Coronary artery (tissue), 2 donors: ENCODE measurements around the gene NTMT1.

Experiments used
- DNase-seq: peaks from one replicate; pipeline ENCODE4 v3.0.0-alpha.2; 2017; ENCODE audit warnings: low spot score
- H3K27ac ChIP-seq, 2 donors: fragments of 200-600 bp; sonication (generic); one replicate each; pipeline ENCODE4 v1.5.1; 2016 to 2019
- H3K4me3 ChIP-seq: fragments of 200-600 bp; sonication (generic); 2 replicates; pipeline ENCODE4 v1.5.1; 2016; ENCODE audit warnings: mild to moderate bottlenecking, moderate library complexity
- TF ChIP-seq, protein P1 (sequence below): fragments of 200-600 bp; sonication (generic); IDR thresholded peaks from one replicate; pipeline ENCODE4 v1.5.1; 2019; ENCODE audit warnings: antibody characterized with exemption

NTMT1 gene

DNA sequence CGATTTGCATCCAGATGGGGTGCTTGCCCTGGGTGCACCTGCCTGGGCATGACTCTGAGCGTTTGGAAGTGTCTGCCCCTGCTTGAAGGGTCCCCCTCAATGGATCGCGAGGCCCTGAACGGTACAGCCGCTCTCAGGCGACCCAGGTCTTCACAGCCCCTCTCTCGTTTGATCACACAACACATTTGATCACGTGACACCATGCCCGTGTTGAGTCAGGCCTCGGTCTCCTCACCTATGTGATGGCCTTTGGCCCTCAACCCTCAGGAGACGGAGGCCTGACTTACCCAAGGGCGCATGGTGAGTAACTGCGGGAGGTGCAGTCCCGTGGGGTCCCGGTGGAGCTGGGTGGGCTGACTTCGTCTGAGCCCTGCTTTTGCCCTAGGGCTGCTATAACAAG is 18.9 kb downstream of the NTMT1 start:
- DNase-seq: no peak
- TF ChIP-seq, protein P1, sequence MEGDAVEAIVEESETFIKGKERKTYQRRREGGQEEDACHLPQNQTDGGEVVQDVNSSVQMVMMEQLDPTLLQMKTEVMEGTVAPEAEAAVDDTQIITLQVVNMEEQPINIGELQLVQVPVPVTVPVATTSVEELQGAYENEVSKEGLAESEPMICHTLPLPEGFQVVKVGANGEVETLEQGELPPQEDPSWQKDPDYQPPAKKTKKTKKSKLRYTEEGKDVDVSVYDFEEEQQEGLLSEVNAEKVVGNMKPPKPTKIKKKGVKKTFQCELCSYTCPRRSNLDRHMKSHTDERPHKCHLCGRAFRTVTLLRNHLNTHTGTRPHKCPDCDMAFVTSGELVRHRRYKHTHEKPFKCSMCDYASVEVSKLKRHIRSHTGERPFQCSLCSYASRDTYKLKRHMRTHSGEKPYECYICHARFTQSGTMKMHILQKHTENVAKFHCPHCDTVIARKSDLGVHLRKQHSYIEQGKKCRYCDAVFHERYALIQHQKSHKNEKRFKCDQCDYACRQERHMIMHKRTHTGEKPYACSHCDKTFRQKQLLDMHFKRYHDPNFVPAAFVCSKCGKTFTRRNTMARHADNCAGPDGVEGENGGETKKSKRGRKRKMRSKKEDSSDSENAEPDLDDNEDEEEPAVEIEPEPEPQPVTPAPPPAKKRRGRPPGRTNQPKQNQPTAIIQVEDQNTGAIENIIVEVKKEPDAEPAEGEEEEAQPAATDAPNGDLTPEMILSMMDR: no peak
- Histone ChIP-seq H3K27ac (no peak overlapping the region), H3K4me3 (no peak overlapping the region)

DNA sequence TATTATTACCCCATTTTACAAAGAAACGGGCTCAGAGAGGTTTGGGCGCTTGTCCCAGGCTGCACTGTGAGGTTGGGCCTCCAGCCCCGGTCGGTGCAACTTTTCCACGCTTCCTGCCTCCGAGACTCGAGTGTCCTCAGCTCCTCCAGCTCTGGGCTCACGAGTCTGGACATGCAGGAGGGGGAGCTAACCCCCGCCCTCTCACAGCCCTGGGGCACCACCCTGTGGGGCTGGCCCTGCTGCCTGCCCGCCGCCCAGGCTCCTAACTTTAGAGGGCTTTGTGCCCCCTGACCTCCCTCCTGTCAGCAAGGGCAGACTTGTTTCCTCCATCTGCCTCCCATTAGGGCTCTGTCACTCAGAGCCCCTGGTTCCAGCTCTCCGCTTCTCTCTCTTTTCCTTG is 20.3 kb downstream of the NTMT1 start:
- TF ChIP-seq, protein P1: no peak
- no peak for DNase-seq
- Histone ChIP-seq H3K4me3 (no peak overlapping the region), H3K27ac (no peak overlapping the region)

DNA sequence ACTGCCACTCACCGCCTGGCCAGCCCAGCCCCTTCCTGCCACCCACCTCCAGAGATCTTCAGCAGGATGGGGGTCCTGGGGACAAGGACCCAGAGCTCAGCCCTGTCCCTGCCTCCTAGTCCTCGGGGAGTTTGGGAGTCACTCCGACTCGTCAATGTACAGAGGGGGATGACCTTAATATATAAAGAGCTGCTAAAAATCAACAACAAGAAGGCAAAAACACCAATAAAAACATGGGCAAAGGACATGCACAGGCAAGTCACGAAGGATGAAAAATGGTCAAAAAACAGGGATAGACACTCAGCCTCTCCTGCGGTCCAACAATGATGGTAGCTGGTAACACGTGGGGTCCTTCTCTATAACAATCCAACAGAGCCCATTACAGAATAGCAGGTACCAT is 20.7 kb downstream of the NTMT1 start:
- TF ChIP-seq, protein P1: no peak

DNA sequence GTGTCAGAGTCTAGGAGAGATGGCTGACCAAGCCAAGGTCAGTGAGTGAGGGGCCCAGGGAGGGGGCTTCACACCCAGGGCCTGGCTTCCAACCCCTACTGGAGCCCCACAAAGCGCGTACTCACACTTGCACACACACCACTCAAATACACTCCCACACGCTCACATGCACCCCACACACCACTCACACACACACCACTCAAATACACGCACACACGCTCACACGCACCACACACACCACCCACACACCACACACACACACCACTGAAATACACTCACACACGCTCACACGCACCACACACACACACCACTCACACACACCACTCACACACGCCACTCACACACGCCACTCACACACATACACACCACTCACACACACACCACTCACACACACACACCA is 21.7 kb downstream of the NTMT1 start:
- TF ChIP-seq, protein P1: no peak

More for the DNA sequence above, 20.7 kb downstream of the NTMT1 start:
- DNase-seq: no peak
- no peak overlapping the region for H3K27ac ChIP-seq
- H3K4me3 ChIP-seq: no peak overlapping the region

DNA sequence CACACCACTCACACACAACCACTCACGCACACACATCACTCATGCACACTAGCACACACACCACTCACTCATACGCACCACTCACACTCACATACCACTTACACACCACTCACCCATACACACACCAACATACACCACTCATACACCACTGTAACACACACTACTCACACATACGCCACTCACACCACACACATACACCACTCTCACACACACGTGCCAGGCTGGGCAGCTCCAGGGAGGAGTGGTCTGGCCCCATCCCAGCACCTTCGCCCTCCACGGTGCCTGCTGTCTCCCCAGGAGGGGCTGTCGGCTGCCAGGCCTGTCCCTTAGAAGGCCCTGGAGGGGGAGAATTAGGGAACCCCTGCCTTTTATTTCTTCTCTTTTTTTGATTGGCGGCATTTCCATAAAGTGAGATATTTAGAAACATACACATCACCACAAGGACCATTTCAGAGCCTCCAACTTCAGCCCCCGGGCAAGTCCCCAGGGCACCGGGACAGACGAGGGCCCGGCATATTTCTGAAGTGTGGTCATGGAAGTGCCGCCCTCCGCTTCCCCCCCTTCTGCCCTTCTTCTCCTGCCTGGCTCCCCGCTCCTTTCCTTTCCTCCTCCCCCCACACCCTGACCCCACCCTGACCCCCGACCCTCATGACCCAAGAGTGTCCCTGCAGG is 22.3 kb downstream of the NTMT1 start:
- no peak for DNase-seq
- Histone ChIP-seq H3K4me3 (no peak overlapping the region), H3K27ac (peak overlapping the region; percentile 76 to 88)
- TF ChIP-seq, protein P1: no peak

More for the DNA sequence above, 21.7 kb downstream of the NTMT1 start:
- no peak for DNase-seq
- Histone ChIP-seq H3K4me3 (no peak overlapping the region), H3K27ac (peak overlapping the region in 1 of 2 donors; percentile 88)

DNA sequence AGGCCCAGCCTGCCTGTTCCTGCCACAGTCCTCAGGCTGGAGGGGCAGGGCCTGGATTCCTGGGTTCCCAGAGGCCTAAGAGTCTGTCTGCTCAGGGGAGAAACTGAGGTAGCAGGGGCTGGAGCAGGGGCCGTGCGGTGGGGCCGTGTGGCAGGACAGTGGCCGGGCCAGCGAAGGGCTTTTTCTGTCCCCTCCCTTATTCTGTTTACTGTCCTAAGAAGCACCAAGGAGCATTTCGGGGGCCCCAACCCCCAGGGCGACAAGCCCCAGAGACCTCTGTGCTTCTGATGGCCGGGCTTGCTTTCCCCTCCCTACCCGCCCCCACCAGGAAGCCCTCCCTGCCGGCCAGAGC is 22.8 kb downstream of the NTMT1 start:
- Histone ChIP-seq H3K4me3 (no peak overlapping the region), H3K27ac (peak overlapping the region; percentile 76 to 88)
- no peak for DNase-seq
- TF ChIP-seq, protein P1: no peak
